ENCODE results near the gene RAB22A. TPM values are rescaled to one million over a fixed set of nuclear protein-coding genes. Genes with fewer than 3 reads are reported as not detected.
"Not testable (repeated sequence)": the region's sequence is repeated elsewhere in the genome, so short reads cannot be mapped to it uniquely, and the experiment has no call there.

RAB22A gene
- polyA plus RNA-seq, 3 donors: 16.0 to 21.0 (median 20.9) TPM

DNA sequence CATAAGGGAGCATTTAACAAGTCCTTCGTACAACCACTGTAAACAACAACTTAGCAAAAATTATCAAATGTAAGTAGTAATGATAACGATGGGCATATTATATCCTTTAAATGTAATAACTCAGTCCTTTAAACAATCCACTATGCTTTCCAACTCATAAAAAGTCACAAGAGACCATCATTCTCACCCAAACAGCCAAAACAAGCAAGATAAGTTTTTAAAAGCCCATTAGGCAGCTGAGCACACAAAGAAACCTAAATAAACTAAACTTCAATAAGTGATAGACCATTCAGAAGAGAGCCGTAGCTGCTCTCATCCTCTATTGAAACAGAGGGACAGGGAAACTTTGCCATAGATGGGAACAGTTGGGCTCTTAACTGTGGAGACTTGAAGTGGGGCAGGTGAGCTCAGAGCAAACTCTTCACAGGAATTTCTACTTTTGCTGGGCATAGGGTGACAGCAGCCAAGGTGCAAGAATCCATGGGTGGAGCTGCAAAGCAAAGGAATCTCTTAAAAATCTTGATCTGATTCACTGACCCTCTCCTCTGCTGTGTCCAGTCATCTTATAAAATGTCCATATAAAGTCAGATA is 22.5 kb downstream of the RAB22A start:
- DNase-seq: no peak

DNA sequence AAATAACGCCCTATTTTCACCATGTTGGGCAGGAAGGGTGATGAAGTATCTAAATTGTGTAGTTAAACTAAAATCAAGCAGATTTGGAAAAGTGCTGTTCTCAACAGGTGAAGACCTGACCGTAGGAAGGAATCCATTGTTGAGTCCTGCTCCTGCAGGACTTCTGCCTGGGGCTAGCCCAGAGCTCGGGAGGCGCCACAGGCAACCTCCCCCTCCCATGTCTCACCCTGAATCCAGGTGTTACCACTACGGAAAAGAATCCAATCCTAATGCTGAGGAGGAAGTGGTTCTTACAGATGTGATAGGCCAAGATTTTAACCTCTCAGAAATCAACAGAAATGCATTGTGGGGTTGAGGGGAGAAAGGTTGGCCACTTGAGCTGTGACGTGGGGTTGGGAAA is 30.2 kb downstream of the RAB22A start:
- no peak for DNase-seq

DNA sequence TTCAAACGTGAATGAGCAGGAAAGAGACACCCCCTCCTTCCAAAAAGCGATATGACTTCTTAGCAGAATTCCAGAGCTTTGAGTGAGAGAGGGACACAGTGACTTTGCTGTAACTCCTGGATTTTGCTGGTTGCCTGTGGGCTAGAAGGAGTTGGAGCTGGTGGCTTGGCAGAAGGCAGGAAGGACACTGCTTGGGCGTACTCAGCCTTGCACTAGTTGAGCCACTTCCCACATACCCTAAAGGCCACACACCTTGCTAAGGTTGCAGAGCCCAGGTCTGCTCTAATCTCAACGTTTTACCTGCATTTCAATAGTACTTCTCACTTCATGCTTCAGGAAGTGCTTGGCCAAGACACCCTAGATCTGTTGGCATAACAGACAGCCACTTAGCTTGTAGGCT is 30.6 kb downstream of the RAB22A start:
- no peak for DNase-seq

DNA sequence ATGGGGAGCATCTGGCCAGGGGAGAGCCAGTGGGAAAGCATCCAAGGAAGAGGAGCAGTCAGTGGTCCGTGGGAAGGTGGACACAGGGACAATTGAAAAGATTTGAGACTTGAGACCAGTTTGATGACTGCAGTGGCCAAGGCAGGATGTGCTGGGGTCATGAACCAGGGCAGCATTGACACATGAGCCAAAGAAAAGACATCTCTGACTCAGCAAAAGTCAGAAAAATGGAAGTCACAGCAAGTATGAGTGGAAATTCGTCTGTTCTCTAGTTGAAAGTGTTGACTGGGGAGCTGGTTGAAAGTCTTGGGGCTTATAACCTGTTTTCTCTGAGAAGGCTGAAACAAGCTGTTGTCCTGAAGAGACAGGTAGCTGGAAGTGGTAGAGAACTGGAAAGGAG is 31.3 kb downstream of the RAB22A start:
- no peak for DNase-seq

DNA sequence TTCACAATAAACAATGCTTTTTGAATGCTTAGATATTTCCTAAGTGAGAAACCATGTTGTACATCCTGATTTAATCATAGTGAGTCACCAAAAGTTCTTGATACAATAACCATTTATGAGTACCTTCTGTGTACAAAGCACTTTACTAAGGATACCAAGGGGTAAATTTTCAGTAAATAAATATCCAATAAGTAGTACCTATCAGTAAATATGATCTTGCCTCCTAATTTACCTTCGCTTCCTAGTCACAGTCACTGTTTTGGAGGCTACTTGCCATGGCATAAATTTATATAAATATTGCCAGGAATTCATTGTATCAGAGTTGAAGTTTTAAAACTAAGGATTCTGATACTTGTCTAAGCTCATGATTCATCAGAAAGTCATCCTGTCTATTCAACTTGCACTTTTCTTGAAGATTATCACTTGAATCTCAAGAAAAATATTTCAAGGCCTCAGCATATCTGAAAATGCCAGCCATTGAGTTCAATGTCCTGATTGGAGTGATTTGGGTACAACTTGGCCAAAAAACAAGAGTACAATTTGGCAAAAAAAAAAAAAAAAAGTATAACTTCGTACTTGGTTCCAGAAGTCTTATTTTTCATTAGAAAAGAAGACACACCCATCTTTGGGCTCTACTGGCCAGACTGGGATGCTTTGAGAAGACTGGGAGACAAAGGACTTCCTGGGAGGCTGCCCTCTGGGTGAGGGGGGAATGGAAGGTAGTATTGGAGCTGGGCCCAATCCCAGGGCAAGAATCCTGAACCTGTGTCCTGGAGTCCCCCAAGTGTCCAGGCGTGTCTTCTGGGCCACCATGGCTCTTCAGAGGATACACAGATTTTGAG is 32.8 kb downstream of the RAB22A start:
- DNase-seq: no peak

DNA sequence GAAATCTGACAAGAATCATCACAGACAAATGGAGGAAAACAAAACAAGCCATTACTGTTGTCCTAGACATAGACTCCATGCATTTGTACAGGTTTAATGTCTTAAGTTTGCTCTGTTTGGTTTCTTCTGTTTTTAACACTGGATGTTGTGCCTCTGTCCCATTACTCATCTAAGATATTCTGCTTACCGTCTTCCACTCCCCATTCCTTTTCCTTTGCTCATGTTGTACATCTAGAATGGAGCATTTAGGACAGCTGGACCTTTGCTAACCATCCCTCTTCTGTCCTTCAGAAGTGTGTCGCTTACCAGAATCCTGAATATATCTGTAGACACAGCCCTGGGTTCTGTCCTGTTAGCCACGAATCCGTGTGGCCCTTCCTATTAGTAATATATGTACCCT is 35.2 kb downstream of the RAB22A start:
- DNase-seq: no peak

DNA sequence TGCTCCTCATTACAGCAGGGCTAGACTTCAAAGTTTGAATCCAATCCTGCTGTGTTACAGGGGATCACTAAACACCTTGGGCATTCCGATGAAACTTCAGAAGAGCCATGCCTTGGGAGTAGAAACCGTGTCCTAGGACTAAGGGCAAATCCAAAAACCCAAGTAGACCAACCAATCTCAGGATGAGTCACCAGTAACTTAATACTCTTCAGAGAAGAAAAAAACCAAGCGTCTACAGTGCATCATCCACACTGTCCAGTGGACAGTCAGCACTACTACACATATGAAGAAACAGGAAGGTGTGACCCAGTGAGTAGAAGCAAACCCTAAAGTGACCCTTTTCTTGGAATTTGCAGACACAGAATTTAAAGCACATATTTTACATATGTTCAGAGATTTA is 40.1 kb downstream of the RAB22A start:
- no peak for DNase-seq

DNA sequence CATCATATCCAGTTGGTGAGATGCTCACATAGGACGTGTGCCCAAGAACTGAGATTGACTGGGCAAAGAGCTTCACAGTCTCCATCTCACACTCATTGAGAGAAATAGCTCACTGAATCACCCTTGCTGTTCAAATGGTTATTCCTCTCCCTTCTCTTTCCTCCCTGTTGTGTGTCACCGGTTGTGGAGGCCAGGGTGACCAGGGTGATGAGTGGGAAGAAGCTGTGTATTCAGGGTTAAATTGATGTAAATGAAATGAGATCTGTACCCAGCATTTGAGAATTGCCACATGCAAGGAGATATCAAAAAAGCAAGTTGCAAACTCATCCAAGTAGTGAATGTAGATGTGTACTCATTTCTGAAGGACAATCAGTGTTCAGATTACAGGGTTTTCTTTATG is 43.0 kb downstream of the RAB22A start:
- no peak for DNase-seq

DNA sequence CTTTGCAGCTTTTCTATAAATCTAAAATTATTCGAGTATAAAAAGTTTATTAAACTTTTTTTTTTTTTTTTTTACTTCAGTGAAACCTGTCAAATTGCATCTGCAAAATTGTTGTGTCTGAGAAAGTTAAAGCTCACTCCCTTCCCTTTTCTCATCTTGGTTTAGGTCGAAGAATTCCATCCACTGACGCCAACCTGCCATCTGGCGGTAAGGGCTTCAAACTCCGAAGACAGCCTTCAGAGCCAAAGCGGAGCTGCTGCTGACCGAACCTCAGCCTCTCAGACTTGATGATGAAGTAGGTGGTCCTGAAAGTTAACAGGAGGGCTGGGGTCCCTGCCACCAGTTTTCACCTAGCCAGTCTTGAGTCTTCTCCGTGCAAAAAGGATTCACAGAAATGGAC is 49.9 kb downstream of the RAB22A start:
- DNase-seq: no peak

DNA sequence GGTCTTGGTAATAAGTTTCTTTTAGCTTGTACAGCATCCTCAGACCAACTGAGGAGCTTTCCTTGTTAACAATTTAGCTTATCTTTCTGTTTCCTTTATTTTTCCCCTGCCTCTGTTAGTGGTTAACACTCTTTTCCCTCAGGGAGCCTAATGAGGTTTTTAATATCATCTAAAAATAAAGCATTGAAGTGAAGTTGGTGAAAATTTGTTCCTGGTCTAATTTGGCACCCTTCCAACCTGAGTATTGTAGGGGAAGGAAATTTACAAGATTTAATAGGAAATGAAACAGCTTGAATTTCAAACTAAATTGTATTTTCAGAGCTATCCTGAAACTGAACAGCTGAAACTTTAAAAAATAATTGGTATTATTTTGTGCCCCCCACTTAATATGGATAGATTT is 51.4 kb downstream of the RAB22A start:
- no peak for DNase-seq

DNA sequence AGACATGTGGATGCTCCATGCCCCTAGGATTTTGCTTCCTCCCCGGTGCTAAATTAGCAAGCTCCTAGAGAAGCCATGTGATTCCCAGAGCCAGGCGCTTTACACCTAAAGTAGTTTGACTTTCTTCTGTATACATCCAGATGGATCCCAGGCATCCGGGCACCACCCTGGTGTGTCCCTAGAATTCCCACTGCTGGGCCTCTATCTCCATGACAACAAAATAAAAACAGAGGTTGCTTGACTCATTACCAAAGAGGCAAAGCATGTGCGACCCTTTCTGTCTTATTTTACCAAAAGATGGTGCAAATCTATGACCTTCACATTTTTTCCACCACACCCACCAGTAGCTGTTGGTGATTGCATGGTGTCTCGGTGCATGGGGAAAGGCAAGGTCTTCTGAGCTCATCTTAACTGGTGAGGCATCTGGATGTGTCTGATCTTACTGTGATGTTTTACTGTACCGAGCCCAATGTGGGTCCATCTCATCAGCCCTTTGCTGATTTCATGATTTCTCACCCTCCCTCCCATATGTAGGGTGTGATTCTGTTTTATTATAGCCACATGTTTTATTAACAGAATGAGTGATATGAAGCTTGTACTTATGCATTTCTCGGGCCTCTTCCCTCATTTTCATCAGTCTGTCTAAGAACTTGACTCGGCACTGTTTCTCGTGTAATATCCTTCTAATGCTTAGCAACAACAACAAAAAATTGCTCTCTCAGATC is 52.1 kb downstream of the RAB22A start:
- no peak for DNase-seq

DNA sequence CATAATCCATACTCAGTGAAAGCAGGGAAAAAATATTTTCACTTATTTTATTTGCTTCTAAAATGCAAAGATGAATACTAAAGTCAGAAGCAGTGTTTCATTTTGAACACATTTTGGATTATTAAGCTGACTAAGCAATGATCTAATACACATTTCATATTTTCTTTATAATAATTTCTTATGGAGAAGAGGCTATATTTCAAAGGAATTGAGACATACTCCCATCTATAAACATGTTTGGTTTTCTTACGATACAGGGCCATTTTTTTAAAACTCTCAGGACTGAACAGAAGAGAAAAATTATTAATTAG is 52.6 kb downstream of the RAB22A start:
- no peak for DNase-seq

DNA sequence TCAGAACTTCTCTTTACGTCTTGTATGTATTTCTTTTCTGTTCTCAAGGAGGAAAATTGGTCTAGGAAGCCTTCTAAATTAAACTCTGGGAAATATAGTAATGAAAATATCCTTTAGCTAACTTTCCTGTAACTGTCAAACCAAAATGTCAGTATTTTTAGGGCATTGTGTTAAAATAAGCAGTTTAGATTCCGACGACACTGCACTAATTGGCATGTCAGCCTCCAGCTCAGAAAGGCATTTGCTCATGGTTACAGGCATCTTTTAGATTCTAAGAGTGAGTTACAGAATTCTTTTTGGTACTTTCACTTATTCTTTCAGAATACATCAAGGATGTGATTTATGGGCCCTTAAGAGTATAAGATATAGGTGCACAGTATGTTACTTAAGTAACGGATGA is 53.5 kb downstream of the RAB22A start:
- no peak for DNase-seq

DNA sequence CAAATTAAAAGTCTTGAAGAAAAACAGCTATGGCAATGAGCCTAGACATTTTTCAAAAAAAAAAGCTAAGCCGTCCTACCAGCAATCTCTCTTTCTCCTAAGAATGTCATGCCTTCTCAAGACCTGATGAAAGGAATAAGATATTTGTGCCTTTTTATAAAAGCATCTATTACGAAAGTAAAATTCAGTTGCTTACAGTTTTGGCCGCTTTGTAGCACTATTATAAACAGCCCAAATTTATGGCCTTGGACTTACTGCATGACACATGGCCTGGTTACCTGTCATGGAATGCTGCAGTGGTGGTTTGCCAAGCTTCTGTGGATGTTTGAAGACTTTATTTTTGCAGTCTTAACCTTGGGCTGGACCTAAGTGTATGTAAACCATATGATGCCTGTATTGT is 57.4 kb downstream of the RAB22A start:
- DNase-seq: peak; percentile 57

DNA sequence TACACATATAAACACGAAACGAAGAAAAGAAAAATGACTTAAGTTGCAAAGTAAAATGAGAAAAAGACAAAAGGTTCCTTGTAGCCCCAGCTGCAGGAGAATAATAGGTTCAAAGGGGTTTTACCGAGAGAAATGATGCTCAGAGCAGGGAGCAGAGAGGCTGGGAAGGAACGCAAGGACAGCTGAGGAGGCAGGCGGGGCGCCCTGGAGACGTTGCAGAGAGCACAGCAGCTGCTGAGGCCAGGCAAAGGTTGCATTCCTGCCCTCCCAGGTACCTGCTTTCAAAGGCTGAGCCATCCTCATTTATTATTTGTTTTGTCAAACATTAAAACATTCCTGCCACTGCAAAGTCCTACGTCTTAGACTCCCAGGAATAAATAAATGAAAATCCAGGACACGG is 63.3 kb downstream of the RAB22A start:
- no peak for DNase-seq

DNA sequence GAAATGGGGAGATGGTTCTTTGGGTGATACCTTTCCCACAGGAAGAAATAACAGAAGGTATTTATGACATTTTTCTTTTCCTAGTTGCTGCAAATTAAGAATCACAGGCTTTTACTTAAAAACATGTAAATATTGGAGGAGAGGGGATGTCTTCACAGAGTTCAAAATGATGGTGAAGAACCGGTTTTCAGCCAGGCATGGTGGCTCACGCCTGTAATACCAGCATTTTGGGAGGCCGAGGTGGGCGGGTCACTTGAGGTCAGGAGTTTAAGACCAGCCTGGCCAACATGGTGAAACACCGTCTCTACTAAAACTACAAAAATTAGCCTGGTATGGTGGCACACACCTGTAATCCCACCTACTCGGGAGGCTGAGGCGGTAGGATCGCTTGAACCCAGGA is 63.8 kb downstream of the RAB22A start:
- not testable (repeated sequence) for DNase-seq

DNA sequence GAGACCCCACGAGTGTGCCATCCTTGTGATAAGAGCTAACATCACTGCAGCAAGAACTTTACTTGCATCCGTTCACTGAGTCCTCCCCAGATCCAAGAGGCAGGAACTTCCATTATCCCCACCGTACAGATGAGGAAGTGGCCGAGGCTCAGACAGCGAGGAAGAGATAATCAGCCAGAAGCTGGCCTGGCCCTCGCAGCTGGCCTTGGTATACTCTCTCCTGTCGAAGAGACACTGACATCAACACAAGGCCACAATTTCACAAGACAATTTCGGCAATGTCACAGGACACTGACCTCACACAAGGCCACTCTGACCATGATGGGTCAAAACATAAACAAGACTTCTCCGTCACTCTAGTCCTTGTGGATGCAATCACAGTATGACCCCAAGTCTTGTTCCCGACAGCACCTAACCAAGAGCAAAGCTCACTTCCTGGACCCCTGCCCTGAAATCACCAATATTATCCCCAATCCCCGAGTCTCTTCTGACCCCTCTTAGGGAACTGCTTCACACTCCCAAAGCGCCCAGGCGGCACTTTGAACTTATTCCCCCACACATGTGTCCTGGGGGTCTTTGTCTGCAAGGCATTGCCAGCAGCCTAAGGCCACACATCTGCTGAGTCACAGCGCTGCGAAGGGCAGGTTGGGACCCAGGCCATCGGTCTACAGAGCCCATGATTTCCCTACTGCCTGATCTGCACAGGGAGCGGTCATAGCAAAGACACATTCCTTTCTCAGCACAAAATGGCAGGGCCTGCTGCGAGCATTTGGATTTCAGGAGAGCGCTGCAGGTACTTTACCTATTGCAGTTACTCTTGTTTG is 64.7 kb downstream of the RAB22A start:
- DNase-seq: no peak

DNA sequence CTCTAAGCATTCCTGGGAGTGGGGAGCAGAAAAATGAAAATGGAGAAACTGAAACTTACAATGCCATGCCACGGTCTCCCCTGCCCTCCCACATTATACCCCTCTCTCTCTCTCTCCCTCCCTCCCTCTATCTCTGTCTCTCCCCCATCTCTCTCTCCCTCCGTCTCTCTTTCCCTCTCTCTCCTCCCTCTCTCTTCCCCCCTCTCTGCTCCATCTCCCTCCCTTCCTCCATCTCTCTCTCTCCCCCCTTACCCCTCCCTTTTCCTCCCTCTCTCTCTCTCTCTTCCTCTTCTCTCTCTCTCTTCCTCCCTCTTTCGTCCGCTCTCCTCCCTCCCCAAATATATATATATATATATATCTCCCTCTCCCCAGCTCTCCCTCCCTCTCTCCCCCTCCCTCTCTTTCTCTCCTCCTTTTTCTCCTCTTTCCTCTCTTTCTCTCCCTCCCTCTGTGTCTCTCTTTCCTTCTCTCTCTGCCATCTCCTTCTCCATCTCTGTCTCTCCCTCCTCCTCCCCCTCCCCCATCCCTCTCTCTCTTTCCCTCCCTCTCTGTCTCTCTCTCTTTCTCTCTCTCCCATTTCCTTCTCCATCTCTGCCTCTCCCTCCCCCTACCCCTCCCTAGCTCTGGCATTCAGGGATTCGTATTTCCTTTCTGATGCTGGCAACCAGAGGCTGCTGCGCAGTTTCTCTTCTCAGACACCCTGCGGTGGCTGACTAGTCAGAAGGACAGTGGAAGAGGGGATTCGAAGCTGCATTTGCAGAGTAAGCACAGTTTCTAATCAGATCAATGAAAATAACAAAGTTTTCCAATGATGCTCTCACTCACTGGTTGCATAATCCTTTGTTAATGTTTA is 65.6 kb downstream of the RAB22A start:
- no peak for DNase-seq

DNA sequence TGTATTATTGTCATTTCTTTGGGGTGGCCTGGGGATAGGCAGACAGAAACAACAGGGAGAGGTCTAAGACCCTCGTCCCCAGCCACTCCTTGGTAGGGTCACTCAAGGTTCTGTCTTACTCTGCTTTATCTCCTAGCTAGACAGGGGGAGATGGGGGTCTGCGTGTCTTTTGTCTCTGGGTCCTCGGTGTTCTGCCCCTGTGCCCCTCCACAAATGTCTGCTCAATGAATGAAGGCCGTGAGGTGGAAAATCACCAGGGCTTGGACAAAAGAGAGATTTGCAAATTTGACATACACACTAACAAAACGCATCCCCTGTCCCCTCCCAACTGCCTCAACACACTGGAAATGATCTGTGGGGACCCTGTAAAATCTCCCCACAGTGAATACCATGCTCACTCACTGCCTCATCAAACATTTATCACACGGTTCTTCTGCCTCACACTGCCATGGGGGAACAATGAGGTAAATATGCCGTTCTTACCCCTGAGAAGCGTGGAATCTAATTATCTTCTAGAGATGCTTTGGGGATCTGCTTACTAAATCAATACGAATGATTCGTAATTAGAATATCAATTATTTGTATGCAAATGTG is 66.3 kb downstream of the RAB22A start:
- no peak for DNase-seq

DNA sequence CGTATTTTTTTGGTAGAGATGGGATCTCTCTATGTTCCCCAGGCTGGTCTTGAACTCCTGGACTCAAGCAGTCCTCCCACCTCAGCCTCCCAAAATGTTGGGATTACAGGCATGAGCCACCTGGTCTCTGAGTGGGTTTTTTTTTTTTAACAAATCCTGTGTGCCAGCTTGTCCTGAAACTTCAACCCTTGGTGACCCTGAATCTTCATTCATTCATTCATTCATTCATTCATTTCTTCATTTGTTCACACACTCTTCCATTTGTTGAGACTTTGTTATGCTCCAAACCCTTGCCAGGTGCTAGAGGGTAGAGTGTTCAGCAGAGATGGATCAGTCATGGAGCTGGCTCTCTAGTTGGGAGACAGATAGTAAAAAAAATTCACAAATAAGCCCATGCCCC is 67.5 kb downstream of the RAB22A start:
- no peak for DNase-seq

DNA sequence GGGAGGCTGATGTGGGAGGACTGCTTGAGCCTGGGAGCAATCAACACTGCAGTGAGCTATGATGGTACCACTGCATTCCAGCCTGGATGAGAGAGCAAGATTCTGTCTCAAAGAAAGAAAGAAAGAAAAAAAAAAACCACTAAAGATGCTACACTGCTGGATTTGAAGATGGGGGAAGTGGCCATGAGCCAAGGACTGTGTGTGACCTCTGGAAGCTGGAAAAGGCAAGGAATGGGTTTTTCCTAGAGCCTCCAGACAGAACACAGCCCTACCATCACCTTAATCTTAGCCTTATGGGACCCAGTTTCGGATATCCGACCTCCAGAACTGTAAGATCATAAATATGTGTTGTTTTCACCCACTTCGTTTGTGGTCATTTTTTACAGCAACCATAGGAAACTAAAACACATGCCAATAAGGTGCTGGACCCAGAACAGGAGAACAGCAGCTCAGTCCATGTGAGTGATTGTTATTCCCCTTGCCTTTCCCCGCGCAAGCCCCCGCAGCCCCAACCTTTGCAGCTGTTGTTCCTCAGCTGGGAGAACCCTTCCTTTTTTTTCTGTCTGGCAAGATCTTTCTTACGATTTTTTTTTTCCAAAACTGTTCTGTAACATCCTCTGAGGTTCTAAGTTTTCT is 68.4 kb downstream of the RAB22A start:
- no peak for DNase-seq

Data from renal pelvis (tissue), 4 donors.